ENCODE data around the gene CTNNAL1. TPM values are rescaled to one million over a fixed set of nuclear protein-coding genes. Genes with fewer than 3 reads are reported as not detected.
"Not testable (repeated sequence)": the region's sequence is repeated elsewhere in the genome, so short reads cannot be mapped to it uniquely, and the experiment has no call there.

Gene CTNNAL1
- total RNA-seq, 4 donors from 2014 or later, result 4.4 to 40.4 (median 6.2) TPM

GRCh38 chr9:108921200-108921599 is 92.1 kb downstream of the CTNNAL1 start:
- H3K36me3 ChIP-seq, result peaks cover 0 to 83% (median 0%) of the 10 kb centered on the region in 3 donors
- TF ChIP-seq CTCF (IDR thresholded peaks at IDR 0.05) (no peak), POLR2A (IDR thresholded peaks at IDR 0.05) (no peak)

GRCh38 chr9:108920401-108920800 is 92.9 kb downstream of the CTNNAL1 start:
- DNase-seq, H3K4me1 ChIP-seq, H3K4me3 ChIP-seq, H3K27ac ChIP-seq, H3K9me3 ChIP-seq, H3K27me3 ChIP-seq: not testable (repeated sequence)
- H3K36me3 ChIP-seq, result peaks cover 0 to 83% (median 0%) of the 10 kb centered on the region in 3 donors

More at GRCh38 chr9:108921200-108921599, 92.1 kb downstream of the CTNNAL1 start:
- Histone ChIP-seq H3K4me3 (no peak overlapping the region), H3K27ac (no peak overlapping the region), H3K27me3 (no peaks in the 10 kb centered on the region), H3K4me1 (no peaks in the 10 kb centered on the region), H3K9me3 (no peaks in the 10 kb centered on the region)
- no peak for DNase-seq

- no peaks in the 10 kb centered on the region for H3K9me3 ChIP-seq
- no peaks in the 10 kb centered on the region for H3K27me3 ChIP-seq
- H3K36me3 ChIP-seq, result peaks cover 0 to 83% (median 0%) of the 10 kb centered on the region in 3 donors
- TF ChIP-seq POLR2A (IDR thresholded peaks at IDR 0.05) (no peak), CTCF (IDR thresholded peaks at IDR 0.05) (no peak)
- no peaks in the 10 kb centered on the region for H3K4me1 ChIP-seq
- no peak for DNase-seq
- H3K27ac ChIP-seq, result no peak overlapping the region
- H3K4me3 ChIP-seq, result no peak overlapping the region
Measured at GRCh38 chr9:108919517-108919916, 93.8 kb downstream of the CTNNAL1 start.

GRCh38 chr9:108913391-108913790 is 99.9 kb downstream of the CTNNAL1 start:
- H3K27me3 ChIP-seq, result no peaks in the 10 kb centered on the region
- peaks cover 0 to 90% (median 0%) of the 10 kb centered on the region in 3 donors for H3K36me3 ChIP-seq
- no peak overlapping the region for H3K4me3 ChIP-seq
- TF ChIP-seq POLR2A (IDR thresholded peaks at IDR 0.05), result no peak
- no peak overlapping the region for H3K27ac ChIP-seq
- H3K9me3 ChIP-seq, result no peaks in the 10 kb centered on the region
- no peaks in the 10 kb centered on the region for H3K4me1 ChIP-seq
- no peak for DNase-seq

GRCh38 chr9:108911820-108912219 is 101.5 kb downstream of the CTNNAL1 start:
- TF ChIP-seq POLR2A (IDR thresholded peaks at IDR 0.05) (no peak), CTCF (IDR thresholded peaks at IDR 0.05) (no peak)
- H3K36me3 ChIP-seq, result peaks cover 0 to 91% (median 0%) of the 10 kb centered on the region in 3 donors
- DNase-seq, result no peak
- H3K27ac ChIP-seq, result no peak overlapping the region
- H3K4me1 ChIP-seq, result no peaks in the 10 kb centered on the region
- H3K27me3 ChIP-seq, result no peaks in the 10 kb centered on the region
- no peaks in the 10 kb centered on the region for H3K9me3 ChIP-seq
- no peak overlapping the region for H3K4me3 ChIP-seq

GRCh38 chr9:108910914-108911313 is 102.4 kb downstream of the CTNNAL1 start:
- Histone ChIP-seq H3K4me1 (no peaks in the 10 kb centered on the region), H3K36me3 (peaks cover 0 to 92% (median 0%) of the 10 kb centered on the region in 3 donors), H3K27me3 (no peaks in the 10 kb centered on the region), H3K9me3 (no peaks in the 10 kb centered on the region), H3K27ac (no peak overlapping the region), H3K4me3 (no peak overlapping the region)
- DNase-seq, result no peak
- no peak for TF ChIP-seq POLR2A (IDR thresholded peaks at IDR 0.05)

- H3K4me1 ChIP-seq, result no peaks in the 10 kb centered on the region
- no peak overlapping the region for H3K27ac ChIP-seq
- H3K27me3 ChIP-seq, result no peaks in the 10 kb centered on the region
- no peak overlapping the region for H3K4me3 ChIP-seq
- TF ChIP-seq POLR2A (IDR thresholded peaks at IDR 0.05), result no peak
- no peak for TF ChIP-seq CTCF (IDR thresholded peaks at IDR 0.05)
- H3K9me3 ChIP-seq, result no peaks in the 10 kb centered on the region
- peaks cover 0 to 92% (median 0%) of the 10 kb centered on the region in 3 donors for H3K36me3 ChIP-seq
- DNase-seq, result no peak
Measured at GRCh38 chr9:108910402-108910801, 102.9 kb downstream of the CTNNAL1 start.
